Measurements from ENCODE around the gene C22orf23. TPM values are rescaled to one million over a fixed set of nuclear protein-coding genes. Genes with fewer than 3 reads are reported as not detected.

The C22orf23 gene
- polyA plus RNA-seq, 4 donors: 0.24 TPM; not detected in 2

GRCh38 chr22:37898441-37899181, 54.8 kb downstream of the C22orf23 start:
- H3K4me1 ChIP-seq (ENCODE audit: control insufficient read depth in 3 of 3, insufficient read depth in 2 of 3, low read depth in 1 of 3, low read length in 2 of 3): peaks cover 0 to 36% (median 7%) of the 10 kb centered on the region in 3 donors
- no peaks in the 10 kb centered on the region for H3K27me3 ChIP-seq (ENCODE audit: control insufficient read depth in 3 of 3, insufficient read depth in 3 of 3, low read length in 3 of 3)
- peaks cover 0 to 5% (median 0%) of the 10 kb centered on the region in 3 donors for H3K36me3 ChIP-seq (ENCODE audit: control insufficient read depth in 3 of 3, insufficient read depth in 2 of 3, low read depth in 1 of 3, low read length in 3 of 3)
- H3K4me3 ChIP-seq (ENCODE audit: low read depth in 1 of 3, low read length in 3 of 3): no peak overlapping the region
- no peak for DNase-seq
- 58 to 77% (median 67%) methylated on average over 9 of the region's 9 CpGs for WGBS, 3 donors
- no peak for FAIRE-seq
- H3K27ac ChIP-seq (ENCODE audit: low read depth in 1 of 3, low read length in 2 of 3): no peak overlapping the region
- H3K9me3 ChIP-seq (ENCODE audit: control insufficient read depth in 2 of 2, insufficient read depth in 1 of 2, low read depth in 1 of 2, low read length in 1 of 2): no peaks in the 10 kb centered on the region

DNA sequence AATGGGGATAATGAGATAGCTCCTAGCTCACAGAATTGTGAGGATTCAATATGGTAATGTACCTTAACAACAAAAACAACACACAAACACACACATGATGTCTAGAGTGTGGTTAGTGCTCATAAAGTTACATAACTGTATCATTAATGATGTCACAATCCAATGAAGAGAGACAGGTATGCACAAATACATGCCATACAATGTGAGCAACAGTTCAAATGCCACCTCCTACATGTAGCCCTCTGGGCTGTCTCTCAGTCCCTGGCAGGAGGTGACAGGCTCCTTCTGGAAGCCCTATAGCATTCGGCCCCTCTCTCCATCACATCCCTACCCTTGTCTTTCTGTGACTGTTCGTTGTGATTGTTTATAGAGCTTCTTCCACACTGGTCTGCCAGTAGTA, 55.6 kb downstream of the C22orf23 start:
- H3K9me3 ChIP-seq (ENCODE audit: control insufficient read depth in 2 of 2, insufficient read depth in 1 of 2, low read depth in 1 of 2, low read length in 1 of 2): no peaks in the 10 kb centered on the region
- 81 to 90% (median 81%) methylated on average over 2 of the region's 2 CpGs for WGBS, 3 donors
- peaks cover 0 to 44% (median 7%) of the 10 kb centered on the region in 3 donors for H3K4me1 ChIP-seq (ENCODE audit: control insufficient read depth in 3 of 3, insufficient read depth in 2 of 3, low read depth in 1 of 3, low read length in 2 of 3)
- H3K27ac ChIP-seq (ENCODE audit: low read depth in 1 of 3, low read length in 2 of 3): no peak overlapping the region
- H3K36me3 ChIP-seq (ENCODE audit: control insufficient read depth in 3 of 3, insufficient read depth in 2 of 3, low read depth in 1 of 3, low read length in 3 of 3): peaks cover 0 to 7% (median 0%) of the 10 kb centered on the region in 3 donors
- FAIRE-seq (no peak), DNase-seq (no peak)
- H3K27me3 ChIP-seq (ENCODE audit: control insufficient read depth in 3 of 3, insufficient read depth in 3 of 3, low read length in 3 of 3): no peaks in the 10 kb centered on the region
- H3K4me3 ChIP-seq (ENCODE audit: low read depth in 1 of 3, low read length in 3 of 3): no peak overlapping the region

- Histone ChIP-seq H3K36me3 (ENCODE audit: control insufficient read depth in 3 of 3, insufficient read depth in 2 of 3, low read depth in 1 of 3, low read length in 3 of 3) (peaks cover 0 to 12% (median 0%) of the 10 kb centered on the region in 3 donors), H3K27ac (ENCODE audit: low read depth in 1 of 3, low read length in 2 of 3) (peak overlapping the region; percentile 3 to 94 (median 82)), H3K4me3 (ENCODE audit: low read depth in 1 of 3, low read length in 3 of 3) (no peak overlapping the region), H3K27me3 (ENCODE audit: control insufficient read depth in 3 of 3, insufficient read depth in 3 of 3, low read length in 3 of 3) (no peaks in the 10 kb centered on the region), H3K4me1 (ENCODE audit: control insufficient read depth in 3 of 3, insufficient read depth in 2 of 3, low read depth in 1 of 3, low read length in 2 of 3) (peaks cover 0 to 50% (median 7%) of the 10 kb centered on the region in 3 donors), H3K9me3 (ENCODE audit: control insufficient read depth in 2 of 2, insufficient read depth in 1 of 2, low read depth in 1 of 2, low read length in 1 of 2) (no peaks in the 10 kb centered on the region)
- DNase-seq: no peak
- WGBS, 3 donors: 78 to 90% (median 87%) methylated on average over 3 of the region's 3 CpGs
- FAIRE-seq: no peak
Measured at GRCh38 chr22:37896939-37897338, 56.5 kb downstream of the C22orf23 start.

- Histone ChIP-seq H3K4me3 (ENCODE audit: low read depth in 1 of 3, low read length in 3 of 3) (no peak overlapping the region), H3K36me3 (ENCODE audit: control insufficient read depth in 3 of 3, insufficient read depth in 2 of 3, low read depth in 1 of 3, low read length in 3 of 3) (peaks cover 0 to 18% (median 0%) of the 10 kb centered on the region in 3 donors), H3K4me1 (ENCODE audit: control insufficient read depth in 3 of 3, insufficient read depth in 2 of 3, low read depth in 1 of 3, low read length in 2 of 3) (peaks cover 0 to 50% (median 7%) of the 10 kb centered on the region in 3 donors), H3K9me3 (ENCODE audit: control insufficient read depth in 2 of 2, insufficient read depth in 1 of 2, low read depth in 1 of 2, low read length in 1 of 2) (no peaks in the 10 kb centered on the region), H3K27ac (ENCODE audit: low read depth in 1 of 3, low read length in 2 of 3) (peak overlapping the region; percentile 73 to 94 (median 82)), H3K27me3 (ENCODE audit: control insufficient read depth in 3 of 3, insufficient read depth in 3 of 3, low read length in 3 of 3) (no peaks in the 10 kb centered on the region)
- WGBS, 3 donors: 13 to 25% (median 15%) methylated on average over 5 of the region's 5 CpGs
- peak; percentile 81 to 90 for DNase-seq
- FAIRE-seq: no peak
Measured at GRCh38 chr22:37896181-37896592, 57.2 kb downstream of the C22orf23 start.

DNA sequence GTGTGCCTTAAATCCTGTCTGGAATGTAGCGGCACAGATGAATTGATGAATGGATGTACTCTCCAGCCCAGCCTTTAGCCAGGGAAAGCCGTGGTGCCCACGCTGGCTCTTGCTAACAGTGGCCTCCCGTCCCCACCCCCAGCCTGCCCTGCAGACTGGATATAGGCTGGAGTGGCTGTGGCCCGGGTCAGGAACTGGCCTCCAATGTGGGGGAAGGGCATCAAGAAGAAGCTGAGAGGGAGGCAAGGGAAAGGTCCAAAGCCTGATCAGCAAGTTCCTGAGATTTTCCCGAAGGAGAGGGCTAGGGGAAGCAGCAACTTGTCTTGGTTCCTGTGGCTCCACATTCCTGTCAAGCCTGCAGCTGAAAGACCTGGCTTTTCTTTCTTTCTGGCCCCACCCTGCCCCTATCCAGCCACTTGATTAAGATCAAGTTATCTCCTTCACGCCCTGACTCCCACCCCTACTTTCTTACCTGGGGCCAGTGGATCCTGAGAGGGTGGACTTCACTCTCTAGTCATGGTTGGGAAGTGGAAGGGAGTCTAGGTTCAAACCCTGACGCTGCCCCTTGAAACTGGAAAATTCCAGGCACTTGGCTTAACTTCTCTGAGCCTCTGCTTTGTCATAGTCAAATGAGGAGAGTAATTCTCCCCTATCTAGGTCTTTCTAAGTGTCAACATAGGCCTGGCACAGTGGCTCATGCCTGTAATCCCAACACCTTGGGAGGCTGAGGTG, 58.3 kb downstream of the C22orf23 start:
- no peaks in the 10 kb centered on the region for H3K27me3 ChIP-seq (ENCODE audit: control insufficient read depth in 3 of 3, insufficient read depth in 3 of 3, low read length in 3 of 3)
- DNase-seq (peak; percentile 43 to 68), FAIRE-seq (no peak)
- peaks cover 0 to 50% (median 7%) of the 10 kb centered on the region in 3 donors for H3K4me1 ChIP-seq (ENCODE audit: control insufficient read depth in 3 of 3, insufficient read depth in 2 of 3, low read depth in 1 of 3, low read length in 2 of 3)
- peaks cover 0 to 28% (median 0%) of the 10 kb centered on the region in 3 donors for H3K36me3 ChIP-seq (ENCODE audit: control insufficient read depth in 3 of 3, insufficient read depth in 2 of 3, low read depth in 1 of 3, low read length in 3 of 3)
- peak overlapping the region; percentile 39 to 82 (median 82) for H3K27ac ChIP-seq (ENCODE audit: low read depth in 1 of 3, low read length in 2 of 3)
- no peak overlapping the region for H3K4me3 ChIP-seq (ENCODE audit: low read depth in 1 of 3, low read length in 3 of 3)
- no peaks in the 10 kb centered on the region for H3K9me3 ChIP-seq (ENCODE audit: control insufficient read depth in 2 of 2, insufficient read depth in 1 of 2, low read depth in 1 of 2, low read length in 1 of 2)
- 36 to 65% (median 52%) methylated on average over 8 of the region's 8 CpGs for WGBS, 3 donors

- peak overlapping the region in 2 of 3 donors; percentile 17 to 63 for H3K27ac ChIP-seq (ENCODE audit: low read depth in 1 of 3, low read length in 2 of 3)
Measured at GRCh38 chr22:37893583-37893983, 59.8 kb downstream of the C22orf23 start.

More at GRCh38 chr22:37893583-37893983, 59.8 kb downstream of the C22orf23 start:
- peaks cover 0 to 40% (median 3%) of the 10 kb centered on the region in 3 donors for H3K36me3 ChIP-seq (ENCODE audit: control insufficient read depth in 3 of 3, insufficient read depth in 2 of 3, low read depth in 1 of 3, low read length in 3 of 3)
- H3K4me1 ChIP-seq (ENCODE audit: control insufficient read depth in 3 of 3, insufficient read depth in 2 of 3, low read depth in 1 of 3, low read length in 2 of 3): peaks cover 0 to 48% (median 7%) of the 10 kb centered on the region in 3 donors
- no peak overlapping the region for H3K4me3 ChIP-seq (ENCODE audit: low read depth in 1 of 3, low read length in 3 of 3)
- no peaks in the 10 kb centered on the region for H3K27me3 ChIP-seq (ENCODE audit: control insufficient read depth in 3 of 3, insufficient read depth in 3 of 3, low read length in 3 of 3)
- peak; percentile 29 to 43 for DNase-seq
- no peak for FAIRE-seq
- H3K9me3 ChIP-seq (ENCODE audit: control insufficient read depth in 2 of 2, insufficient read depth in 1 of 2, low read depth in 1 of 2, low read length in 1 of 2): no peaks in the 10 kb centered on the region
- WGBS, 3 donors: 52 to 78% (median 69%) methylated on average over 5 of the region's 5 CpGs

Other genes starting within 250 kb of the C22orf23 start
- 10 to 100 TPM in 2 of 4 donors, 1 to 10 TPM in 2; 2.9 to 12.3 (median 8.9) TPM for gene GCAT, start 145.7 kb downstream of the C22orf23 start, polyA plus RNA-seq
- under 1 TPM in 1 of 4 donors, not detected in 3; 0.04 TPM for gene GALR3, start 130.2 kb downstream of the C22orf23 start, polyA plus RNA-seq
- gene ANKRD54, start 109.3 kb downstream of the C22orf23 start, polyA plus RNA-seq: 10 to 100 TPM; 15.4 to 23.2 (median 20.7) TPM
- 100 to 1,000 TPM; 176 to 609 (median 324) TPM for gene EIF3L, start 104.2 kb downstream of the C22orf23 start, polyA plus RNA-seq
- gene MICALL1, start 47.3 kb downstream of the C22orf23 start, polyA plus RNA-seq: 10 to 100 TPM in 2 of 4 donors, 1 to 10 TPM in 2; 8.4 to 16.4 (median 10.1) TPM
- gene POLR2F, start 98 bp upstream of the C22orf23 start, polyA plus RNA-seq: 100 to 1,000 TPM in 3 of 4 donors, 10 to 100 TPM in 1; 53.7 to 146 (median 107) TPM
- 1 to 10 TPM in 2 of 4 donors, under 1 TPM in 1, not detected in 1; 0.27 to 2.8 (median 1.8) TPM for gene SOX10, start 31.0 kb upstream of the C22orf23 start, polyA plus RNA-seq
- 10 to 100 TPM; 24.3 to 33.3 (median 32.0) TPM for gene PICK1, start 103.8 kb upstream of the C22orf23 start, polyA plus RNA-seq
- gene SLC16A8, start 130.6 kb upstream of the C22orf23 start, polyA plus RNA-seq: 1 to 10 TPM in 1 of 4 donors, under 1 TPM in 1, not detected in 2; 0.37 to 1.7 TPM
- 100 to 1,000 TPM in 3 of 4 donors, 10 to 100 TPM in 1; 59.0 to 484 (median 251) TPM for gene BAIAP2L2, start 157.1 kb upstream of the C22orf23 start, polyA plus RNA-seq
- 10 to 100 TPM; 13.8 to 55.0 (median 24.3) TPM for gene PLA2G6, start 228.2 kb upstream of the C22orf23 start, polyA plus RNA-seq
- 10 to 100 TPM in 3 of 4 donors, 1 to 10 TPM in 1; 9.6 to 26.5 (median 16.0) TPM for gene MAFF, start 248.4 kb upstream of the C22orf23 start, polyA plus RNA-seq